Measurements from ENCODE around the gene MAPK8. TPM values are rescaled to one million over a fixed set of nuclear protein-coding genes. Genes with fewer than 3 reads are reported as not detected.
A peak's percentile ranks its signal among the peaks of the same experiment; 100 is the strongest.

The MAPK8 gene
- total and polyA plus RNA-seq, 9 of the 15 experiments (the other 6 are each of a cell fraction or from before 2014, with no cell fraction given), result 6.4 to 159 (median 71.0) TPM

- ChIA-PET POLR2A (interaction anchor here (1.1 to 1.4 kb wide), 3 partner anchors 12 to 32 kb away, joined by 3 to 5 read pairs (median 4); no protein-coding TSS in a partner anchor), CTCF (ENCODE audit: low intra/inter-chr PET ratio) (no interaction called here)
- Histone ChIP-seq H3K27me3 (ENCODE audit: control insufficient read depth in 2 of 2, insufficient read depth in 2 of 2, low read length in 2 of 2) (no peaks in the 10 kb centered on the region), H3K4me2 (ENCODE audit: insufficient read depth, low read length) (no peak overlapping the region), H4K20me1 (replicated peaks; ENCODE audit: control insufficient read depth, insufficient read depth, low read length) (no peaks in the 10 kb centered on the region), H3K9ac (ENCODE audit: insufficient read depth in 1 of 2, low read depth in 2 of 2, low read length in 2 of 2) (no peak overlapping the region), H3K9me3 (replicated peaks; ENCODE audit: control insufficient read depth, insufficient read depth, low read depth, low read length) (peaks cover 4% of the 10 kb centered on the region), H3K4me1 (replicated peaks in 1 of 2; ENCODE audit: control insufficient read depth in 2 of 2, insufficient read depth in 2 of 2, low read length in 2 of 2) (peaks cover 0 to 7% of the 10 kb centered on the region in 2 experiments; a peak in 4 of 5 replicates), H3K4me3 (no peak overlapping the region), H3K9me1 (ENCODE audit: control insufficient read depth, insufficient read depth, low read length) (no peaks in the 10 kb centered on the region), H3K36me3 (ENCODE audit: control insufficient read depth, insufficient read depth, low read length) (peaks cover 44% of the 10 kb centered on the region), H3K79me2 (ENCODE audit: control insufficient read depth, insufficient read depth, low read length) (0 out of 3 replicates have a peak, but pooled peaks cover 4% of the 10 kb centered on the region), H3K27ac (ENCODE audit: extremely low read depth, low read depth, low read length) (no peak overlapping the region), H2AFZ (ENCODE audit: low read depth, low read length) (no peak overlapping the region)
- DNase-seq (ENCODE audit: extremely low read depth in 1 of 4, low spot score in 3 of 4) (no peak), FAIRE-seq (no peak), ATAC-seq (no peak)
- WGBS (ENCODE audit: insufficient coverage, low coverage, missing lambda C conversion rate), result 90% methylated on average over 2 of the region's 2 CpGs
- intact Hi-C loops (cut with micrococcal nuclease), result no loop called here
- no TSS peak for BruUV-seq (replicated peaks)
- in situ Hi-C loops (cut with MboI), result no loop called here
- TF ChIP-seq NUFIP1 (IDR thresholded peaks at IDR 0.05; ENCODE audit: partially characterized antibody), result no peak
- TF ChIP-seq, protein P1, sequence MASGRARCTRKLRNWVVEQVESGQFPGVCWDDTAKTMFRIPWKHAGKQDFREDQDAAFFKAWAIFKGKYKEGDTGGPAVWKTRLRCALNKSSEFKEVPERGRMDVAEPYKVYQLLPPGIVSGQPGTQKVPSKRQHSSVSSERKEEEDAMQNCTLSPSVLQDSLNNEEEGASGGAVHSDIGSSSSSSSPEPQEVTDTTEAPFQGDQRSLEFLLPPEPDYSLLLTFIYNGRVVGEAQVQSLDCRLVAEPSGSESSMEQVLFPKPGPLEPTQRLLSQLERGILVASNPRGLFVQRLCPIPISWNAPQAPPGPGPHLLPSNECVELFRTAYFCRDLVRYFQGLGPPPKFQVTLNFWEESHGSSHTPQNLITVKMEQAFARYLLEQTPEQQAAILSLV (tag; IDR thresholded peaks at IDR 0.05), result no peak
- no peak for TF ChIP-seq CSDE1 (IDR thresholded peaks at IDR 0.05)
- peak; percentile 92 for TF ChIP-seq PCBP2 (IDR thresholded peaks at IDR 0.05; ENCODE audit: low read depth, low read length, poor library complexity, severe bottlenecking)
- TF ChIP-seq, protein P2, sequence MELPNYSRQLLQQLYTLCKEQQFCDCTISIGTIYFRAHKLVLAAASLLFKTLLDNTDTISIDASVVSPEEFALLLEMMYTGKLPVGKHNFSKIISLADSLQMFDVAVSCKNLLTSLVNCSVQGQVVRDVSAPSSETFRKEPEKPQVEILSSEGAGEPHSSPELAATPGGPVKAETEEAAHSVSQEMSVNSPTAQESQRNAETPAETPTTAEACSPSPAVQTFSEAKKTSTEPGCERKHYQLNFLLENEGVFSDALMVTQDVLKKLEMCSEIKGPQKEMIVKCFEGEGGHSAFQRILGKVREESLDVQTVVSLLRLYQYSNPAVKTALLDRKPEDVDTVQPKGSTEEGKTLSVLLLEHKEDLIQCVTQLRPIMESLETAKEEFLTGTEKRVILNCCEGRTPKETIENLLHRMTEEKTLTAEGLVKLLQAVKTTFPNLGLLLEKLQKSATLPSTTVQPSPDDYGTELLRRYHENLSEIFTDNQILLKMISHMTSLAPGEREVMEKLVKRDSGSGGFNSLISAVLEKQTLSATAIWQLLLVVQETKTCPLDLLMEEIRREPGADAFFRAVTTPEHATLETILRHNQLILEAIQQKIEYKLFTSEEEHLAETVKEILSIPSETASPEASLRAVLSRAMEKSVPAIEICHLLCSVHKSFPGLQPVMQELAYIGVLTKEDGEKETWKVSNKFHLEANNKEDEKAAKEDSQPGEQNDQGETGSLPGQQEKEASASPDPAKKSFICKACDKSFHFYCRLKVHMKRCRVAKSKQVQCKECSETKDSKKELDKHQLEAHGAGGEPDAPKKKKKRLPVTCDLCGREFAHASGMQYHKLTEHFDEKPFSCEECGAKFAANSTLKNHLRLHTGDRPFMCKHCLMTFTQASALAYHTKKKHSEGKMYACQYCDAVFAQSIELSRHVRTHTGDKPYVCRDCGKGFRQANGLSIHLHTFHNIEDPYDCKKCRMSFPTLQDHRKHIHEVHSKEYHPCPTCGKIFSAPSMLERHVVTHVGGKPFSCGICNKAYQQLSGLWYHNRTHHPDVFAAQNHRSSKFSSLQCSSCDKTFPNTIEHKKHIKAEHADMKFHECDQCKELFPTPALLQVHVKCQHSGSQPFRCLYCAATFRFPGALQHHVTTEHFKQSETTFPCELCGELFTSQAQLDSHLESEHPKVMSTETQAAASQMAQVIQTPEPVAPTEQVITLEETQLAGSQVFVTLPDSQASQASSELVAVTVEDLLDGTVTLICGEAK (IDR thresholded peaks at IDR 0.05), result no peak
- TF ChIP-seq, protein P2 (CRISPR knock-in tag; IDR thresholded peaks at IDR 0.05), result no peak
- no peak for TF ChIP-seq ZNF740 (CRISPR knock-in tag; IDR thresholded peaks at IDR 0.05)
- no peak for TF ChIP-seq ZNF740 (tag; IDR thresholded peaks at IDR 0.05)
Observed at GRCh38 chr10:48411510-48411909, 105.0 kb downstream of the MAPK8 start.

Data from K562 (cell line).